Activated effector memory CD4-positive, alpha-beta T cell treated with anti-CD3 and anti-CD28 coated beads, Interleukin-2, amount 50 U/mL, for 16 hours (primary cell): ENCODE data around the gene NFE2.
"Not testable (repeated sequence)": the region's sequence is repeated elsewhere in the genome, so short reads cannot be mapped to it uniquely, and the experiment has no call there.

ENCODE experiments used
- DNase-seq: peaks from one replicate; pipeline ENCODE4 v3.0.0-alpha.2; 2020

The NFE2 gene

DNA sequence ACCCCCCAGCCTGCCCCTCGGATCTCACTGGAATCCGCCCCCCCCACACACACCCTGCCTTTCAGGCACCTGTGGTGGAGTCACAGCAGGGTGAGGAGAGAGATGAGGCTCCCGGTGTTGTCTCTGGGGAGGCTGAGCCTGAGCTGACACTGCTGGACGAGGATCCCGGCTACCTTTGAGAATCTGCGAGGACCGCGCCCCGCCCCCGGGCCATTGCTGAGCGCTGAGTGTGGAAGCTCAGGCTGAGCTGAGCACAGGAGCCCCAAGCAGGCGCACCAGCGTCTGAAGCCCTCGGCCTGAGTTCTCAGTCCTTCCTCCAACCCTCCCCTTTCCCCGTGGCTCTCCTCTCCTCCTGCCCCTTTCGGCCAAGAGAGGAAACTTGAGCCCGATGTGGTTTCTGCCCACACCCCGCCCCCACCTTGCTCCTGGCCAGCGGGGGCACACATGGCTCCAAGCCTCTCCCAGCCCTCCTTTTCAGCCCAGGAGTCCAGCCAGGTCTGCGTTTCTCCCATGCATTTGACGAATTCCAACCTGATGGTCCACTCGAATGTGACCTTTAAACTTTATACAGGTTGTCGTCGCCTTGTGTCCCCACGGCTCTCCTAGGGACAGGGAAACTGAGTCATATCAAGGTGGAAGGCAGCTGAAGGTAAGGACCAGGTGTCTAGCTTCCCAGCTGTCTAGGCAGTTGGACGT, at the start of gene NFE2:
TSS of gene NFE2 (minus strand) at position 284 of the 696 bp plus-strand sequence. CDS start 5,767 bp downstream, outside the sequence.
- DNase-seq = peak; percentile 74

DNA sequence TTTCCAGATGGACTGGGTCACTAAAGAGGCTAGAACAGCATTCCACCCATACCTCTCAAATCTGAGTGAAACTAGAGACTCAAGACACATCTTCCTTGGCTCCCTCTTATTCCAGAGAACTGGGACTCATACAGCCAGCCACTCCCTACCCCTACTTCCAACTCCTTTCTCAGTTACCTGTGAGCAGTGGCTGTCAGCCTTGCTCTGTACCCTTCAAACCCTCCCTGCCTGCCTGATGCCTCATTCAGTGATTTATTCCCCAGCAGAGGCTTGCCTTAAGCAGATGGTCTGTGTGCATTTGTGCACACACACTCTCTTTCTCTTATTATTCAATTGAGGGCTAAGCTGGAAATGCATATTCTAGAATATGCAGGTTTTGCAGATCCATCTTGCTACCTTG, 48.9 kb upstream of the NFE2 start:
- DNase-seq = no peak

- no peak for DNase-seq
These were observed 48.2 kb upstream of the NFE2 start for GRCh38 chr12:54349036-54349435.

DNA sequence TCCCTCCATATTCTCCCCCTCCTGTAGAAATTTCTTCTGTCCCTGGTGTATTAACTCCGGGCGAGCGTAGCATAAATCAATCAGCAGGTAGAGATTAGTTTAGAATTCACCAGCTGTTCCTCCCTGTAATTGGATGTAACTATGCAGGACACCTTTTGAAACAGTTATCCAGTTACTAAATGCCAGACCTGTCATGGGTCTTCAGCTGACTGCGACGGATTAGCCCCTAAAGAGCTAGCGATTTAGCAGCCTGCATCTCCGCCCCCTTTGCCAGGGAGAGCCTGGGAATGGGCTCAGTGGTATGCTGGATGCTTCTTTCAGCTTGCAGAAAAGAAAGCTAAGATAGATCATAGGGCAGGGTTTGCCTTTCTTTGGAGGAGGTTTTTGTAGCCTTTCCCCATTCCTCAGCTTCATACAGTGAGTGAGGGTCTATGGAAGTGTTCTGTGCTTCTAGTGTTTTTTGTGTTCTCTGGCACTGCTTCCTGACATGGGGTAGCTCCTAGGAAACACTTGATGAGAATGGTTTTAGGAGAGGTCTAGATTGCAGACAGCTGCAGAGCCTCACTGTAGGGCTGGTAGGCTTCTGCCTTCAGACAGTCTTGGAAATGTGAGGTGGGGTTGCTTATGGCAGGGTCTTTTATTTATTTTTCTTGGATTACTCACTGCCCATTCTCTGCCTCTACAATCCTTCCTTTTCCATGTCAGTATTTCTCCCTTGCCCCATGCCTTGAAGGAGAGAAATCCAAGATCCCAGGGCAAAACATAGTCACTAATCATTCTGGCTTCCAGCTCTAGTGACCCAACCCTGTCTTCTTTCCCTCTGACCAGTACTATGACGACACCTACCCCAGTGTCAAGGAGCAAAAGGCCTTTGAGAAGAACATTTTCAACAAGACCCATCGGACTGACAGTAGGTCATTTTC, 40.8 kb upstream of the NFE2 start:
- no peak for DNase-seq

DNA sequence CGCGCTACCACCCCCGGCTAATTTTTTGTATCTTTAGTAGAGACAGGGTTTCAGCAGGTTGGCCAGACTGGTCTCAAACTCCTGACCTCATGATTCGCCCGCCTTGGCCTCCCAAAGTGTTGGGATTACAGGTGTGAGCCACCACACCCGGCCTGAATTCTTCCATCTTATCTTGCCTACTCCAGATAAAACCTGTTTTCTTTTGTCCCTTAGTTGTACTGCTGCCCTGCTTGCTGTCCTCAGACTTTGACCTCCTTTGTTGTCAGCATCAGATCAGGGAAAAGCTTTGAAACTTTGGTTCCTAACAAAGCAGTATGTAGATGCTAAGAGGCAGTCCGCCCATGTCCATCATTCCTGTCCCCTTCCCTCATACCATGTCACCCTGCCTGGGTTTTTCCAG, 40.0 kb upstream of the NFE2 start:
- DNase-seq = no peak

DNA sequence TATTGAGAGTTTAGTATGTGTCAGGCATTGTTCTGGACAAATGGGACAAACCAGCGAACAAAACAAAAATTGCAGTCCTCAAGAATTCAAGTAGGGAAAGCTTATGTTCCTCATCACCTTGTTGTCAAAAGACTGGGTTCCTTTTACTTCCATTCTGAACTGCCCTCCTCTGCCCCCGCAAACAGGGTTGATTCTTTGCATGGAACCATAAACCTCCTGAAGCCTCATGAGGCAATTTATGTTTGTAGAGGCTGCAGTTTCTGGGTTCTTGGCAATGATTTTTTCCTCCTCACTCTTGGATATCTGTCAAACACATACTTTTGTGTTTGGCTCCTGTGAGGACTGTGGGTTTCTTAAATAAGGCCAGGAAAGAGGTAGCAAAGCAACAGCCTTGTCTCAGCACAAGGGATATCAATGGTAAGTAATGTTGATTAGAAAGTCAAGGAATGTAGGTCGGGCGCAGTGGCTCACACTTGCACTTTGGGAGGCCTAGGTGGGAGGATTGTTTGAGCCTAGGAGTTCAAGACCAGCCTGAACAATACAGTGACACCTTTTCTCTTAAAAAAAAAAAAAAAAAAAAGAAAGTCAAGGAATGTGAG, 38.0 kb upstream of the NFE2 start:
- DNase-seq = no peak

DNA sequence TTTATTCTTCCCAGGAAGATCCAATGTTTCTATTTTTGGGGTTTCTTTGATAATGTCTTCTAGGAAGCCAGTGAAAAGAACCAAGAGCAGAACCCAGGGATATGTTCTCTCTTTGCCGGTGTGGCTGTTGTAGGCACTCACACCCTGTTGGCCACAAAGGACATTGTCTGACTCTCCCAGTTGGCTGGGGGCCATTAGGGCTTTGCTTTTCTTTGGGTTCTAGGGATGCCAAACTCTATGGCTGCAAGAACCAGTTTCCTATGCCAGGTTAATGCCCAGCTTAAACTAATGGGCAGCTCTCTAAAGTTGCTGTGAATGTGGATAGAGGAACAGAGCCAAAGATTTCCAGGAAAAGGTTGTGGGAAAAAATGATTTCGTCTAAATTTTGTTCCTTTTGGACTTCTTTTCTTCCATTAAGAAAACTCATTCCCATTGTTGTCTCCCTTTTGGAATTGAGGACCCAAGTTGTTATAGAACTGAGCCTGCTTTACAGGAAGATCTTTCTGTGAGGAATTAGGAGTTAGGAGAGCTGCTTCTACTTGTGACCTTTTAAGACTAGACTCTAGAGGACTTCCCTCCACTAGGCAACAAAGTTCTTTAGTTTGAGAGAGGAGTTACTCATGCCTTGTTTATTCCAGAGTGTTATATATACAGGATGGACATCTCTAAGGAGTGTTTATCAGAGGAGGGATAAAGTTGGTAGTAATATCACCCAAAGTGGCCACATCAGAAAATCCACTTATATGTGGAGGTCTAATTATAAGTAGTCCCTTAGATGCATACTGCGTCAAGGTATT, 37.2 kb upstream of the NFE2 start:
- DNase-seq = no peak

- no peak for DNase-seq
These were observed 36.5 kb upstream of the NFE2 start for GRCh38 chr12:54337280-54337842.

GRCh38 chr12:54333420-54334034, 32.7 kb upstream of the NFE2 start:
- DNase-seq = no peak

DNA sequence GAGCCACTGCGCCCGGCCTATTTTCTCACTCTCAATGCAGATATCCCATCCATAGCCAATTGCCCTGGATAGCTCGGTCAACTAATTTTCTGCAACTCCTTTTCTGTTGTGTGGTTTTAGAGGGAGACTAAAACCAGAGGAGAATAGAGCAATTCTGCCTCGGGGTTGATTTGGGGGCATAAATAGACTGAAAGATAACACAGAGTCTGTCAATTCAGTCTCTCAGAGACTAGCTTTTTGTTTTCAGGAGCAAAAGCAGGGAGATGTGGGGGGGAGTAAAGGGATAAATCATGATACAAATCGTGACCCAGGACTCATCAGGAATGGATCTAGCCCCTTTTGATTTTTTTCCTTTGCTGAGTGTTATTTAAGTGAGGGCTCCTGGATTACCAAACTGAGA, 30.6 kb upstream of the NFE2 start:
- no peak for DNase-seq

DNA sequence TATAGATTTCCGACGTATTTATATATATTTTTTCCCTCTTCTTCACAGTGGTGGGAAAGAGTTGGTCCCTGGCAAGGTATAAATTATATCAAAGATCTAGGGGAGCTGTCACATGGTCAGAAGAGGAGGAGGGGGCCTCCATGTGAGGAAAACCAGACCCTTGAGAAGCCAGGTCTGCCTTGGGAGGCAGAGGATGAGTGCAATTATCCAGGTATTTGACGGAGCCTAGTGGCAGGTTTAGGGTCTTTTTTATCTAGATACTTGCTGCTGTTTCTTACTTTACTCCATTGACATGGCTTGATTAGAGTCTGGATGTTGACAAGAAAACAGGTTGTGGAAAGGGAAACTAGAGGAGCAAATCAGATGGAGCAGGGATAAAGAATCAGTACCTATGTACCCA, 29.6 kb upstream of the NFE2 start:
- DNase-seq = no peak

DNA sequence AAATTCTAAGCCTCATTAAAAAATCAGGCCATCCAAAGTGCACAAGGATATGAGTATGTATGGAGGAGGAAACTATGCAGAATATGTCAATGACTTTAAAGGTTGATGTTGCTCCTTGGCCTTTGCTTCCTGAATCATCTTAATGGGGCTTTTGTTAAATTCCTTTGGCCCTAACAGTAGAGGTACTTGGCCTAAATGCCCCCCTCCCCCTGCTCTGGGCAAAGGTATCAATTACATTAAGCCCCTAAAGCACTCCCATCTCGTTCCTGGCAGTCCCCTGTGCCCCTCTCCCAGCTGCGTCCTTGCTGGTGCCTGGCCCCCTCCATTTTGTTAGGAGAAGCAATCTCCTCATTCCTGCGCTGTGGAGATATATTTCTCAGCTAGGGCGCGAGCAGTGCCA, 28.9 kb upstream of the NFE2 start:
- no peak for DNase-seq

DNA sequence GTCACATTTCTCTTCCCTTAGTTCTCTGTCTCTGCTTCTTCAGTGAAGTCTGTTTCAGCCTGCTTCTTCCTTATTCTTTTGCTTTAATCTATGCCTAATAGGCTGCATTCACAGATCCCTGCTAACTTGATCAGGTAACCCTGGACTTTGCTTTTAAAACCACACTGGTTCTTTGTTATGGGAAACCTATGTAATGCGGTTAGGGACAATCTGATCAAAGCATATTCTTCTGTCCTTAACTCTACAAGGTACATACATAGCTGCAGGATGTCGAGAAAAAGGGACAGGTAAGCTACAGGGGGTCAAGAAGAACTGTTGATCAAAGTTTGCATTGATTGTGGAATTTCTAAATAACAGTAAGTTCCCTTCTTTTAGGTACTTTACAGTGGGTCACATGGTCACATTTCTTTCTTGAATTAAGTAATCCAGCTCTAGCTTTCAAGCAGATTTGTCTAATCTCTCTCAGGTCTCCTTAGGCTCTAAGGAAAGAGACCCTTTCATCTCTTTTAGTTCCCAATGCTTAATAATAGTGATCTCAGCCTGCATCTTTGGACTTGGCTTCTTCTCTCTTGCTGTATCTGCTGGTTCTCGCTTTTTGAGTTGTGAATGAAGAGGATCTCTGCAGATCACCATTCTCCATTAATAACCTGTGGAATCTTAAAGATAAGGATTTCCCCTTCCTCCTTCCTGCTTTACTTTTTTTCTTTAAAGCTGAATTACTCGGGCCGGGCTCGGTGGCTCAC, 28.0 kb upstream of the NFE2 start:
- no peak for DNase-seq

DNA sequence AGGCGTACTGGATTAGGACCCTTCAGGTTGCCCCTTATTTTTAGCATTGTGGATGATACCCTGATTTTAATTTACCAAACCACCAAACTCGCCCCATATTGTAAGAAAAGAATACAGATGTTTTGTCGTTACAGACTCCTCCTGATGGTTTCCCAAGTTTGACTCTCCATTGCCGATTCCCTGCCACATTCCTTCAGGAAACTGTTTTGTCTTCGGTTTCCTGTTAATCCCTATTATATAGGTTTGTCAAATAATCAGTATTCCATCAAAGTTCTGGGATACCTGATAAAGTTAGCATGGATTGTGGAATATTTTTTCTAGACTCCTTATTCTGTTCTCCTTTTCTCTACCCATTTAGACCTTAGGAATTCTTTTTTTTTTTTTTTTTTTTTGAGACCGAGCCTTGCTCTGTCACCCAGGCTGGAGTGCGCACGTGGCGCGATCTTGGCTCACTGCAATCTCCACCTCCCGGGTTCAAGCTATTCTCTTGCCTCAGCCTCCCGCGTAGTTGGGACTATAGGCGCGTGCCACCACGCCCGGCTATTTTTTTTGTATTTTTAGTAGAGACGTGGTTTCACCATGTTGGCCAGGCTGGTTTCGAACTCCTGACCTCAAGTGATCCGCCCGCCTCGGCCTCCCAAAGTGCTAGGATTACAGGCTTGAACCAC, 24.8 kb upstream of the NFE2 start:
- DNase-seq = not testable (repeated sequence)

DNA sequence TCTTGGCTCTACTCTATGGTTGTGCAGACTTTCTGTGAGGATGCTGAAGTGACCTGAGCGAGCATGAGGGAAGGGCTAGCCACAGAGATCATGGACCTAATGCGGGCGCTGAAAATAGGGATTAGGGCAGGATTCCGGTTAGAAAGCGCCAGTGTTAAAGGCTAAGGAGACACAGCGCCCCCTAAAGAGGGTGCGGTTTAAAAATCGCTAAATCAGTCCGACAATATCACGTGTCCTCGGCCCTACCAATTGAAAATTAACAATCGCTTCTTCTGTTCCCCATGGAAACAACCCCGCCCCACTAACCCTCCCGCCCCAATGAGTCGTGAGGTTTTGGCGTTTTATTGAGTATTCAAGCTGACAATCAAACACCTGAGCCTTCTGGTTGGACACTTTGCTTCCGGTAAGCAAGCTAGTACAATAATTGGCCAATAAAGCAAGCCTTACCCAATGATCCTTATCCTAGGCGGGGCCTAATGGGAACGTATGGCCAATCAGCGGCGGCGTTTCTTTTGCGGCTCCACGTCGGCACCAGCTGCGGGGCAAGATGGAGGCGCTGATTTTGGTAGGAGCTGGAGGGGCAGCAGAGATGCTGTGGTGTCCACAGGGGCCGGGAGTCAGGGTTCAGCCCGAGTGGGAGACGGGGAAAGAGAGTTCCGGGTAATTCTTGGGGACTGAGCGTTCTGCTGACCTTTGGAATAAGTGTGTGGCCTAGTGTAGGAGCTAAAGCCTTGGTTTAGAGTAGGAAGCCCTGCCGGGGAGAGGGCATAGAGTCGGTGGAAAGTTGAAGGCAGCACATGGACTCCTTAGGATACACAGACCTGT, 24.0 kb upstream of the NFE2 start, which contains the start of gene COPZ1:
TSS of gene COPZ1 (plus strand) at position 515 of the 825 bp plus-strand sequence. CDS start at position 548, 33 bp downstream.
- DNase-seq = peak; percentile 97

- DNase-seq = no peak
These were observed 20.5 kb upstream of the NFE2 start for GRCh38 chr12:54321363-54321762.

DNA sequence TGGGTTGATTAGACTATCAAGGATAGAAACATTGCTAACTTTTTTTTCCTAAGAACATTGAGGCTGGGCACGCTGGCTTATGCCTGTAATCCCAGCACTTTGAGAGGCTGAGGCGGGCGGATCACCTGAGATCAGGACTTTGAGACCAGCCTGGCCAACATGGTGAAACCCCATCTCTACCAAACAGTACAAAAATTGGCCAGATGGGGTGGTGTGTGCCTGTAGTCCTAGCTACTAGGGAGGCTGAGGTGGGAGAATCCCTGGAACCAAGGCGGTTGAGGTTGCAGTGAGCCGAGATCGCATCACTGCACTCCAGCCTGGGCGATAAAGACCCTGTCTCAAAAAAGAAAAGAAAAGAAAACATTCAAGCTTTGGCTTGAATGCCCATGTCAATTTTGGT, 11.5 kb upstream of the NFE2 start:
- not testable (repeated sequence) for DNase-seq

- no peak for DNase-seq
These were observed 10.2 kb upstream of the NFE2 start for GRCh38 chr12:54311051-54311450.

DNA sequence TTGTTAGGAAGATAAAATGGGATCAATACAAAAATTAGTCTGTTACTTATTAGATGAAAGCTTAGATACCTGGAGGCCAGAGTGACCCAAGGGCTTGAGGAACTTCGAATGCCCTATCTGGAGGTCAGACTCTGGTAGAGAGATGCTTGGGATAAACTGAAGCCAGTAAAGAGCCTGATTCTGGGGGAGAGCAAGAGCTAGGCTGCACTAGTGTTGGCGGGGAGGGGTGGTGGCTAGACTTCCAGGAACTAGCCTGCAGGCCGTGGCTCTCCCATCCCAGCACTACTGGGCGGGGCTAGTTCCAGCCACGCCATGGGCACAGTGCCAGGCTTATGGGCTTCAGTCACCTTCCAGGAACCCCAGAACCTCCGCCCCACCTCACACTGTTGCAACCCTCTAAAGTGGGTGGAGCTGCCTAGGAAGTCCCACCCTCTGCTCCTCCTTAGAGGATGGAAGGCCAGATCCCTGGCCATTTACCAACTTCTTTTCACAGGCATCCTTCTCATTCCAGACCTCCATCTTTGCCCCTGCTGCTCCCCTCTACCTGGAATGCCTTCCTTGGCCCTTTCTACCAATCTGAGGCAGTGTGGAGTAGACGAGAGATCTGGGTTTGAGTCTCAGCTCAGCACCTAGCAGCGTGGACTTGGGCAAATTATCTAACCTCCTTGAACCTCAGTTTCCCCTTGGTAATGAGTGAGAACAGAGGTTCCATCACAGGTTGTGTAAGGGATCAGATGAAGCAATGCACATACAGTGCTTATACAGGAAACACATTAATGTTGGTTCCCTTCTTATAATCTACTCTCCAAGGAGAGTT, 6.3 kb upstream of the NFE2 start:
- DNase-seq = no peak
